HEK293 (cell line): Measurements from ENCODE around the gene SLC30A5.
"Not testable (repeated sequence)": the region's sequence is repeated elsewhere in the genome, so short reads cannot be mapped to it uniquely, and the experiment has no call there.

Experiments used
- CTCF ChIA-PET: fragments of 350-600 bp; formaldehyde crosslinking; extraction: SDS; loops from one replicate; lab custom pipeline; 2021; ENCODE audit warnings: antibody characterized with exemption; lab: Yijun Ruan, JAX
- POLR2A ChIA-PET: fragments of 300-600 bp; formaldehyde crosslinking; extraction: SDS; loops from one replicate; lab custom pipeline; 2020; ENCODE audit warnings: antibody characterized with exemption, inconsistent platforms; lab: Yijun Ruan, JAX
- H3K27ac ChIP-seq: fragments of 200-500 bp; sonication (Bioruptor generic); 2 replicates; pipeline ENCODE4 v1.5.1; 2014; ENCODE audit warnings: low read depth, low read length, control low read depth, inconsistent platforms; ENCODE audit errors: extremely low read depth
- H3K36me3 ChIP-seq, 2 experiments: fragments of 200-500 bp in 1 of 2; sonication (Bioruptor generic) in 1 of 2; 1 replicate in 1 of 2; 2 replicates in 1 of 2; pipeline ENCODE4 v1.5.1; 2014 to 2017; ENCODE audit warnings: inconsistent platforms in 2 of 2, low read length in 2 of 2; ENCODE audit not compliant: control insufficient read depth in 2 of 2, insufficient read depth in 1 of 2
- H3K4me1 ChIP-seq: fragments of 200-500 bp; sonication (Bioruptor generic); 2 replicates; pipeline ENCODE4 v1.5.1; 2014; ENCODE audit warnings: mild to moderate bottlenecking, low read length, inconsistent platforms; ENCODE audit not compliant: control insufficient read depth, insufficient read depth
- H3K4me3 ChIP-seq: 2 replicates; pipeline ENCODE4 v1.5.1; 2011; ENCODE audit warnings: low read depth, mild to moderate bottlenecking, control low read depth, low read length, moderate library complexity
- H3K9me3 ChIP-seq: fragments of 200-500 bp; sonication (Bioruptor generic); 2 replicates; pipeline ENCODE4 v1.5.1; 2014; ENCODE audit warnings: low read depth, low read length, inconsistent platforms; ENCODE audit not compliant: control insufficient read depth, insufficient read depth
- EGR2 ChIP-seq: fragments of 450-650 bp; formaldehyde crosslinking; IDR thresholded peaks from 2 replicates; pipeline ENCODE4 v1.5.1; 2016; ENCODE audit warnings: low read depth, missing biosample characterization, missing genetic modification characterization
- KLF1 ChIP-seq: fragments of 450-650 bp; formaldehyde crosslinking; IDR thresholded peaks from 2 replicates; pipeline ENCODE4 v1.5.1; 2016; ENCODE audit warnings: missing biosample characterization, missing genetic modification characterization
- KLF16 ChIP-seq: fragments of 450-650 bp; formaldehyde crosslinking; IDR thresholded peaks from 2 replicates; pipeline ENCODE4 v1.5.1; 2017; ENCODE audit warnings: missing biosample characterization, missing genetic modification characterization
- MEIS1 ChIP-seq: sonication (generic); formaldehyde crosslinking; IDR thresholded peaks from 2 replicates; pipeline ENCODE4 v1.8.1; 2022; ENCODE audit warnings: missing genetic modification reagents, mild to moderate bottlenecking, borderline replicate concordance
- MYNN ChIP-seq: fragments of 450-650 bp; formaldehyde crosslinking; IDR thresholded peaks from 2 replicates; pipeline ENCODE4 v1.5.1; 2016; ENCODE audit warnings: missing biosample characterization, missing genetic modification characterization, borderline replicate concordance
- PRDM10 ChIP-seq: fragments of 450-650 bp; formaldehyde crosslinking; IDR thresholded peaks from 2 replicates; pipeline ENCODE4 v1.5.1; 2016; ENCODE audit warnings: missing biosample characterization, missing genetic modification characterization
- SCRT2 ChIP-seq: fragments of 450-650 bp; formaldehyde crosslinking; IDR thresholded peaks from 2 replicates; pipeline ENCODE4 v1.5.1; 2016; ENCODE audit warnings: missing biosample characterization, missing genetic modification characterization
- YY1 ChIP-seq: fragments of 450-650 bp; formaldehyde crosslinking; IDR thresholded peaks from 2 replicates; pipeline ENCODE4 v1.5.1; 2018; ENCODE audit warnings: missing biosample characterization, missing genetic modification characterization
- ZBTB48 ChIP-seq: fragments of 450-650 bp; formaldehyde crosslinking; IDR thresholded peaks from 2 replicates; pipeline ENCODE4 v1.5.1; 2016; ENCODE audit warnings: missing biosample characterization, missing genetic modification characterization
- ZBTB6 ChIP-seq: fragments of 450-650 bp; formaldehyde crosslinking; IDR thresholded peaks from 2 replicates; pipeline ENCODE4 v1.5.1; 2017; ENCODE audit warnings: missing biosample characterization, missing genetic modification characterization
- ZFP3 ChIP-seq: fragments of 450-650 bp; formaldehyde crosslinking; IDR thresholded peaks from 2 replicates; pipeline ENCODE4 v1.5.1; 2016; ENCODE audit warnings: low read depth, missing biosample characterization, missing genetic modification characterization
- ZNF121 ChIP-seq: fragments of 450-650 bp; formaldehyde crosslinking; IDR thresholded peaks from 2 replicates; pipeline ENCODE4 v1.5.1; 2016; ENCODE audit warnings: missing biosample characterization, missing genetic modification characterization
- ZNF140 ChIP-seq: fragments of 450-650 bp; formaldehyde crosslinking; IDR thresholded peaks from 2 replicates; pipeline ENCODE4 v1.5.1; 2016; ENCODE audit warnings: missing biosample characterization, missing genetic modification characterization
- ZNF146 ChIP-seq: fragments of 450-650 bp; formaldehyde crosslinking; IDR thresholded peaks from 2 replicates; pipeline ENCODE4 v1.5.1; 2016; ENCODE audit warnings: missing biosample characterization, missing genetic modification characterization
- ZNF18 ChIP-seq: fragments of 450-650 bp; formaldehyde crosslinking; IDR thresholded peaks from 2 replicates; pipeline ENCODE4 v1.5.1; 2016; ENCODE audit warnings: missing biosample characterization, missing genetic modification characterization
- ZNF324 ChIP-seq: fragments of 450-650 bp; formaldehyde crosslinking; IDR thresholded peaks from 2 replicates; pipeline ENCODE4 v1.5.1; 2016; ENCODE audit warnings: missing biosample characterization, missing genetic modification characterization
- ZNF341 ChIP-seq: fragments of 450-650 bp; formaldehyde crosslinking; IDR thresholded peaks from 2 replicates; pipeline ENCODE4; 2016; ENCODE audit warnings: low read depth, missing biosample characterization, missing genetic modification characterization
- ZNF394 ChIP-seq: fragments of 450-650 bp; formaldehyde crosslinking; IDR thresholded peaks from 2 replicates; pipeline ENCODE4 v1.5.1; 2016; ENCODE audit warnings: missing biosample characterization, missing genetic modification characterization, mild to moderate bottlenecking, moderate library complexity, borderline replicate concordance
- ZNF426 ChIP-seq: fragments of 450-650 bp; formaldehyde crosslinking; IDR thresholded peaks from 2 replicates; pipeline ENCODE4 v1.5.1; 2017; ENCODE audit warnings: missing biosample characterization, missing genetic modification characterization, mild to moderate bottlenecking, inconsistent platforms, moderate library complexity
- ZNF544 ChIP-seq: fragments of 450-650 bp; formaldehyde crosslinking; IDR thresholded peaks from 2 replicates; pipeline ENCODE4 v1.5.0; 2017; ENCODE audit warnings: missing biosample characterization, missing genetic modification characterization
- ZNF623 ChIP-seq: fragments of 450-650 bp; formaldehyde crosslinking; IDR thresholded peaks from 2 replicates; pipeline ENCODE4 v1.5.1; 2016; ENCODE audit warnings: missing biosample characterization, missing genetic modification characterization
- ZNF626 ChIP-seq: fragments of 450-650 bp; sonication (Bioruptor Pico); formaldehyde crosslinking; IDR thresholded peaks from 2 replicates; pipeline ENCODE4 v1.5.1; 2018; ENCODE audit warnings: missing biosample characterization, missing genetic modification characterization, inconsistent platforms
- ZSCAN30 ChIP-seq: fragments of 450-650 bp; IDR thresholded peaks from 2 replicates; pipeline ENCODE4 v1.5.1; 2018; ENCODE audit warnings: missing biosample characterization, mild to moderate bottlenecking, missing genetic modification characterization, moderate library complexity
- ZSCAN5A ChIP-seq: fragments of 450-650 bp; formaldehyde crosslinking; IDR thresholded peaks from 2 replicates; pipeline ENCODE4 v1.5.1; 2016; ENCODE audit warnings: missing biosample characterization, missing genetic modification characterization

Gene SLC30A5

GRCh38 chr5:69136293-69136692 lies 42.5 kb downstream of the SLC30A5 start (continued):
- TF ChIP-seq ZNF394, result no peak
- TF ChIP-seq, all 188 proteins: peak for 0

GRCh38 chr5:69137208-69137607 lies 43.4 kb downstream of the SLC30A5 start:
- H3K9me3 ChIP-seq, H3K4me3 ChIP-seq, POLR2A ChIA-PET, H3K4me1 ChIP-seq, H3K36me3 ChIP-seq, H3K27ac ChIP-seq: not testable (repeated sequence)
- peak; percentile 82 for TF ChIP-seq ZNF121 (tag by site-specific recombination)
- CTCF ChIA-PET, result interaction anchor here (0.6 kb wide), 1 partner anchor 16 kb away, joined by 3 read pairs; no protein-coding TSS in a partner anchor

- no peaks in the 10 kb centered on the region for H3K4me1 ChIP-seq
- peaks cover 0 to 7% of the 10 kb centered on the region in 2 experiments; a peak in 2 of 3 replicates for H3K36me3 ChIP-seq
- no peak overlapping the region for H3K4me3 ChIP-seq
- POLR2A ChIA-PET, result interaction anchor here (0.7 kb wide), 1 partner anchor 19 kb away, joined by 3 read pairs; no protein-coding TSS in a partner anchor
- H3K9me3 ChIP-seq, result no peaks in the 10 kb centered on the region
- TF ChIP-seq MEIS1 (CRISPR knock-in tag) (no peak), SCRT2 (peak; percentile 66), ZBTB6 (tag by site-specific recombination) (no peak), EGR2 (tag by site-specific recombination) (no peak), ZNF146 (peak; percentile 79), ZBTB48 (tag by site-specific recombination) (no peak)
- TF ChIP-seq, all 188 proteins: peak for 2
- no peak overlapping the region for H3K27ac ChIP-seq
- CTCF ChIA-PET, result no interaction called here
These were observed 44.0 kb downstream of the SLC30A5 start for GRCh38 chr5:69137807-69138206.

- Histone ChIP-seq H3K4me3 (no peak overlapping the region), H3K4me1 (no peaks in the 10 kb centered on the region), H3K36me3 (no peaks in the 10 kb centered on the region), H3K27ac (no peak overlapping the region), H3K9me3 (no peaks in the 10 kb centered on the region)
- ChIA-PET CTCF (interaction anchor here (0.7 kb wide), 2 partner anchors 96 to 195 kb away, joined by 3 to 5 read pairs; partner anchors contain the start of gene CDK7), POLR2A (no interaction called here)
- TF ChIP-seq YY1 (tag by site-specific recombination), result no peak
- no peak for TF ChIP-seq ZNF544 (tag by site-specific recombination)
- TF ChIP-seq KLF1 (tag by site-specific recombination), result no peak
- TF ChIP-seq ZNF341 (tag by site-specific recombination), result no peak
- TF ChIP-seq PRDM10 (tag by site-specific recombination), result no peak
- no peak for TF ChIP-seq ZSCAN30 (tag by site-specific recombination)
- no peak for TF ChIP-seq MYNN (tag by site-specific recombination)
- no peak for TF ChIP-seq ZNF623 (tag by site-specific recombination)
- no peak for TF ChIP-seq ZSCAN5A (tag by site-specific recombination)
- no peak for TF ChIP-seq KLF16 (tag by site-specific recombination)
- no peak for TF ChIP-seq ZNF626 (tag by site-specific recombination)
- TF ChIP-seq ZFP3 (tag by site-specific recombination), result no peak
- TF ChIP-seq ZNF140, result no peak
- no peak for TF ChIP-seq ZNF426
- TF ChIP-seq ZNF18 (tag by site-specific recombination), result no peak
- TF ChIP-seq ZNF324 (tag by site-specific recombination), result no peak
These were observed 45.0 kb downstream of the SLC30A5 start for GRCh38 chr5:69138766-69139165.
